ENCODE results near the gene LRRN2. TPM values are rescaled to one million over a fixed set of nuclear protein-coding genes. Genes with fewer than 3 reads are reported as not detected.

The LRRN2 gene
- total RNA-seq, 1 experiment from 2014 or later: 2.0 TPM

GRCh38 chr1:204688776-204689175 is 3.2 kb upstream of the LRRN2 start:
- no peak for ATAC-seq
- BruUV-seq (replicated peaks): no TSS peak
- no peak overlapping the region for H3K4me3 ChIP-seq (ENCODE audit: low read depth in 2 of 2, low read length in 2 of 2)
- DNase-seq (ENCODE audit: low read depth, low spot score): no peak
- no peak overlapping the region for H3K27ac ChIP-seq (ENCODE audit: low read length)
- H3K36me3 ChIP-seq (ENCODE audit: control insufficient read depth, insufficient read depth, low read length): no peaks in the 10 kb centered on the region
- ChIA-PET POLR2A (no interaction called here), CTCF (no interaction called here)
- H3K4me1 ChIP-seq (ENCODE audit: control insufficient read depth, insufficient read depth, low read length): no peaks in the 10 kb centered on the region; the same call in none of the 2 replicates
- H3K27me3 ChIP-seq (ENCODE audit: control insufficient read depth, insufficient read depth, low read length): peaks cover 9% of the 10 kb centered on the region; the same call in 1 of the 2 replicates
- intact Hi-C loops (cut with micrococcal nuclease; ENCODE audit: unreplicated experiment) (no loop called here), in situ Hi-C loops (cut with HindIII; ENCODE audit: low pct_unique_long_range_greater_than_20kb, low sequenced_read_pairs) (no loop called here)
- TF ChIP-seq POLR2AphosphoS5 (IDR thresholded peaks at IDR 0.05; ENCODE audit: low read depth, low read length) (no peak), TCF7L2 (IDR thresholded peaks at IDR 0.05; ENCODE audit: low read depth, low read length) (no peak)
- H3K9me3 ChIP-seq (ENCODE audit: control insufficient read depth, insufficient read depth, low read depth, low read length): no peaks in the 10 kb centered on the region

GRCh38 chr1:204688007-204688406 is 2.5 kb upstream of the LRRN2 start:
- in situ Hi-C loops (cut with HindIII; ENCODE audit: low pct_unique_long_range_greater_than_20kb, low sequenced_read_pairs) (no loop called here), intact Hi-C loops (cut with micrococcal nuclease; ENCODE audit: unreplicated experiment) (no loop called here)
- Histone ChIP-seq H3K27ac (ENCODE audit: low read length) (no peak overlapping the region), H3K27me3 (ENCODE audit: control insufficient read depth, insufficient read depth, low read length) (peaks cover 9% of the 10 kb centered on the region; the same call in 1 of the 2 replicates), H3K36me3 (ENCODE audit: control insufficient read depth, insufficient read depth, low read length) (no peaks in the 10 kb centered on the region), H3K4me1 (ENCODE audit: control insufficient read depth, insufficient read depth, low read length) (no peaks in the 10 kb centered on the region; the same call in none of the 2 replicates), H3K9me3 (ENCODE audit: control insufficient read depth, insufficient read depth, low read depth, low read length) (no peaks in the 10 kb centered on the region), H3K4me3 (ENCODE audit: low read depth in 2 of 2, low read length in 2 of 2) (no peak overlapping the region)
- CTCF ChIA-PET: no interaction called here
- TF ChIP-seq REST (IDR thresholded peaks at IDR 0.05; ENCODE audit: insufficient read depth in 1 of 2, low read depth in 2 of 2, low read length in 1 of 2): no peak
- TF ChIP-seq POLR2AphosphoS5 (IDR thresholded peaks at IDR 0.05; ENCODE audit: low read depth, low read length): no peak
- no peak for TF ChIP-seq SIN3A (IDR thresholded peaks at IDR 0.05; ENCODE audit: borderline replicate concordance, insufficient read depth, low read depth, low read length)
- TF ChIP-seq CTCF (IDR thresholded peaks at IDR 0.05): no peak
- no peak for TF ChIP-seq TCF7L2 (IDR thresholded peaks at IDR 0.05; ENCODE audit: low read depth, low read length)
- ATAC-seq: no peak
- BruUV-seq (replicated peaks): no TSS peak
- DNase-seq (ENCODE audit: low read depth, low spot score): no peak
- POLR2A ChIA-PET: no interaction called here

- no peaks in the 10 kb centered on the region for H3K36me3 ChIP-seq (ENCODE audit: control insufficient read depth, insufficient read depth, low read length)
- intact Hi-C loops (cut with micrococcal nuclease; ENCODE audit: unreplicated experiment): no loop called here
- ATAC-seq: peak; percentile 76
- BruUV-seq (replicated peaks): no TSS peak
- in situ Hi-C loops (cut with HindIII; ENCODE audit: low pct_unique_long_range_greater_than_20kb, low sequenced_read_pairs): no loop called here
- no peak overlapping the region for H3K27ac ChIP-seq (ENCODE audit: low read length)
- CTCF ChIA-PET: no interaction called here
- TF ChIP-seq TCF7L2 (IDR thresholded peaks at IDR 0.05; ENCODE audit: low read depth, low read length) (no peak), CTCF (IDR thresholded peaks at IDR 0.05) (no peak), POLR2AphosphoS5 (IDR thresholded peaks at IDR 0.05; ENCODE audit: low read depth, low read length) (no peak), REST (IDR thresholded peaks at IDR 0.05; ENCODE audit: insufficient read depth in 1 of 2, low read depth in 2 of 2, low read length in 1 of 2) (no peak), SIN3A (IDR thresholded peaks at IDR 0.05; ENCODE audit: borderline replicate concordance, insufficient read depth, low read depth, low read length) (no peak)
- no peaks in the 10 kb centered on the region for H3K9me3 ChIP-seq (ENCODE audit: control insufficient read depth, insufficient read depth, low read depth, low read length)
- H3K27me3 ChIP-seq (ENCODE audit: control insufficient read depth, insufficient read depth, low read length): peaks cover 9% of the 10 kb centered on the region; the same call in 1 of the 2 replicates
- no peak for DNase-seq (ENCODE audit: low read depth, low spot score)
- POLR2A ChIA-PET: no interaction called here
- no peaks in the 10 kb centered on the region; the same call in none of the 2 replicates for H3K4me1 ChIP-seq (ENCODE audit: control insufficient read depth, insufficient read depth, low read length)
- H3K4me3 ChIP-seq (ENCODE audit: low read depth in 2 of 2, low read length in 2 of 2): peak overlapping the region; percentile 36 to 41
Measured at GRCh38 chr1:204684571-204685235, 835 bp downstream of the LRRN2 start.
